Stomach (tissue), 9 donors: ENCODE data around the gene TP53I3. TPM values are rescaled to one million over a fixed set of nuclear protein-coding genes. Genes with fewer than 3 reads are reported as not detected.

Source experiments
- DNase-seq, 2 donors: peaks; one replicate each; pipeline versions ENCODE4 v3.0.0 to v3.0.0-alpha.2; 2013 to 2019
- H3K27ac ChIP-seq, 5 donors: fragments of 200-600 bp in 4 of 5; sonication (generic) in 4 of 5; one replicate each; pipeline ENCODE4 v1.5.1; 2013 to 2019; ENCODE audit warnings: mild to moderate bottlenecking in 1 of 5, moderate library complexity in 1 of 5
- H3K27me3 ChIP-seq, 3 donors: fragments of 200-600 bp; sonication (generic); one replicate each; pipeline ENCODE4 v1.5.1; 2017 to 2019; ENCODE audit warnings: mixed run types in 1 of 3
- H3K36me3 ChIP-seq, 4 donors: fragments of 200-600 bp; sonication (generic); 1 replicate in 3 of 4; 2 replicates in 1 of 4; pipeline ENCODE4 v1.5.1; 2016 to 2019
- H3K4me1 ChIP-seq, 4 donors: fragments of 200-600 bp; sonication (generic); one replicate each; pipeline ENCODE4 v1.5.1; 2016 to 2019
- H3K4me3 ChIP-seq, 4 donors: fragments of 200-600 bp; sonication (generic) in 3 of 4; one replicate each; pipeline ENCODE4 v1.5.1; 2016 to 2019; ENCODE audit warnings: mild to moderate bottlenecking in 1 of 4
- H3K9me3 ChIP-seq, 4 donors: fragments of 200-600 bp; sonication (generic); one replicate each; pipeline ENCODE4 v1.5.1; 2016 to 2019
- CTCF ChIP-seq, 7 experiments: fragments of 450-650 bp in 4 of 7; fragments of 200-600 bp in 3 of 7; sonication (generic) in 3 of 7; IDR thresholded peaks; one replicate each; pipeline ENCODE4 v1.5.1; 2016 to 2019; ENCODE audit warnings: antibody characterized with exemption in 7 of 7, control low read depth in 2 of 7, mild to moderate bottlenecking in 1 of 7
- EP300 ChIP-seq: sonication (generic); formaldehyde crosslinking; IDR thresholded peaks from one replicate; pipeline ENCODE4 v1.6.1; 2017; ENCODE audit warnings: antibody characterized with exemption
- POLR2A ChIP-seq, 4 donors: fragments of 450-650 bp; IDR thresholded peaks; one replicate each; pipeline ENCODE4 v1.6.1; 2016; ENCODE audit warnings: antibody characterized with exemption in 4 of 4, control low read depth in 2 of 4, mild to moderate bottlenecking in 1 of 4, moderate library complexity in 1 of 4
- POLR2AphosphoS5 ChIP-seq, 3 donors: sonication (generic); formaldehyde crosslinking; IDR thresholded peaks; one replicate each; pipeline ENCODE4 v1.6.1; 2016; ENCODE audit warnings: antibody characterized with exemption in 3 of 3
- WGBS, 5 donors: extraction: QIAGEN DNeasy Blood & Tissue Kit in 3 of 5; methylation state at CpG; one replicate each; pipeline versions ENCODE4 v1.1.5 to v1.1.7; 2013 to 2018; 5-methylcytosine and 5-hydroxymethylcytosine counted together
- intact Hi-C: fragments of 100-400 bp; cut with DNase I; formaldehyde crosslinking; loops from one replicate; pipeline ENCODE4 v1.15.1; 2023; ENCODE audit warnings: low total_unique reads
- polyA plus RNA-seq, 3 donors: library from polyadenylated mRNA; stranded (reverse); fragments of 200-250 nt; gene quantifications; one replicate each; pipeline ENCODE4 v1.2.3, GENCODE V29; 2013
- total RNA-seq, 5 donors: library from RNA; depleted of rRNA; stranded (reverse); fragments of >200 nt; gene quantifications; one replicate each; pipeline versions ENCODE4 v1.1.0 to v1.2.3, GENCODE V29; 2014 to 2016
- donor health status: healthy with polysubstance abuse.
- donor health status: Bipolar disorder and iron deficiency.
- donor health status: healthy.

The TP53I3 gene
- total and polyA plus RNA-seq, 8 donors = 9.3 to 103 (median 42.9) TPM

GRCh38 chr2:24087032-24087431 lies 2.4 kb upstream of the TP53I3 start:
- H3K9me3 ChIP-seq = no peaks in the 10 kb centered on the region
- TF ChIP-seq POLR2A (IDR thresholded peaks at IDR 0.05) (no peak), POLR2AphosphoS5 (IDR thresholded peaks at IDR 0.05) (no peak), EP300 (no peak), CTCF (IDR thresholded peaks at IDR 0.05) (no peak)
- peaks cover 0 to 24% (median 21%) of the 10 kb centered on the region in 4 donors for H3K36me3 ChIP-seq
- WGBS, 5 donors = 60 to 77% (median 64%) methylated on average over 3 of the region's 3 CpGs
- no peak overlapping the region for H3K27ac ChIP-seq
- H3K27me3 ChIP-seq = no peaks in the 10 kb centered on the region
- DNase-seq = no peak
- H3K4me1 ChIP-seq = peaks cover 8 to 25% (median 25%) of the 10 kb centered on the region in 4 donors
- intact Hi-C loops = loop anchor here (10.0 kb wide), 1 partner anchor 262 kb away; no protein-coding TSS in a partner anchor
- H3K4me3 ChIP-seq = no peak overlapping the region

- peaks cover 0 to 32% (median 29%) of the 10 kb centered on the region in 4 donors for H3K36me3 ChIP-seq
- H3K27ac ChIP-seq = no peak overlapping the region
- H3K9me3 ChIP-seq = no peaks in the 10 kb centered on the region
- no peak for TF ChIP-seq EP300
- TF ChIP-seq POLR2AphosphoS5 (IDR thresholded peaks at IDR 0.05) = no peak
- no peak for TF ChIP-seq POLR2A (IDR thresholded peaks at IDR 0.05)
- no peak for TF ChIP-seq CTCF (IDR thresholded peaks at IDR 0.05)
- no peak overlapping the region for H3K4me3 ChIP-seq
- H3K27me3 ChIP-seq = no peaks in the 10 kb centered on the region
- WGBS, 5 donors = 87 to 96% (median 94%) methylated on average over 1 of the region's 1 CpG
- H3K4me1 ChIP-seq = peaks cover 8 to 26% (median 25%) of the 10 kb centered on the region in 4 donors
- no peak for DNase-seq
- intact Hi-C loops = loop anchor here (10.0 kb wide), 1 partner anchor 261 kb away; no protein-coding TSS in a partner anchor
Observed at GRCh38 chr2:24086241-24086640, 1.6 kb upstream of the TP53I3 start.

- H3K36me3 ChIP-seq = peaks cover 0 to 43% (median 40%) of the 10 kb centered on the region in 4 donors
- DNase-seq = no peak
- H3K9me3 ChIP-seq = no peaks in the 10 kb centered on the region
- no peaks in the 10 kb centered on the region for H3K27me3 ChIP-seq
- peaks cover 8 to 30% (median 25%) of the 10 kb centered on the region in 4 donors for H3K4me1 ChIP-seq
- intact Hi-C loops = loop anchor here (10.0 kb wide), 1 partner anchor 260 kb away; no protein-coding TSS in a partner anchor
- TF ChIP-seq CTCF (IDR thresholded peaks at IDR 0.05) (no peak), EP300 (no peak), POLR2A (IDR thresholded peaks at IDR 0.05) (no peak), POLR2AphosphoS5 (IDR thresholded peaks at IDR 0.05) (no peak)
- H3K27ac ChIP-seq = peak overlapping the region; percentile 88 to 94 (median 91)
- 5 to 14% (median 11%) methylated on average over 11 of the region's 11 CpGs for WGBS, 5 donors
- H3K4me3 ChIP-seq = peak overlapping the region; percentile 54 to 61 (median 56)
Observed at GRCh38 chr2:24085200-24085489, 511 bp upstream of the TP53I3 start.

GRCh38 chr2:24083567-24084385 lies 858 bp downstream of the TP53I3 start:
- peaks cover 0 to 54% (median 52%) of the 10 kb centered on the region in 4 donors for H3K36me3 ChIP-seq
- intact Hi-C loops = loop anchor here (10.0 kb wide), 1 partner anchor 259 kb away; no protein-coding TSS in a partner anchor

More at GRCh38 chr2:24083567-24084385, 858 bp downstream of the TP53I3 start:
- DNase-seq = peak; percentile 85 to 95
- TF ChIP-seq CTCF (IDR thresholded peaks at IDR 0.05) (no peak), POLR2AphosphoS5 (IDR thresholded peaks at IDR 0.05) (peak in 2 of 3 donors; percentile 52 to 53), POLR2A (IDR thresholded peaks at IDR 0.05) (no peak)
- H3K27me3 ChIP-seq = no peaks in the 10 kb centered on the region
- no peaks in the 10 kb centered on the region for H3K9me3 ChIP-seq
- WGBS, 5 donors = 5 to 12% (median 7%) methylated on average over 16 to 30 of the region's 30 CpGs
- peak overlapping the region; percentile 88 to 94 (median 91) for H3K27ac ChIP-seq
- peaks cover 8 to 30% (median 25%) of the 10 kb centered on the region in 4 donors for H3K4me1 ChIP-seq
- H3K4me3 ChIP-seq = peak overlapping the region; percentile 54 to 61 (median 56)
